ENCODE data around the gene USP6NL.
A peak's percentile ranks its signal among the peaks of the same experiment; 100 is the strongest.

USP6NL gene

DNA sequence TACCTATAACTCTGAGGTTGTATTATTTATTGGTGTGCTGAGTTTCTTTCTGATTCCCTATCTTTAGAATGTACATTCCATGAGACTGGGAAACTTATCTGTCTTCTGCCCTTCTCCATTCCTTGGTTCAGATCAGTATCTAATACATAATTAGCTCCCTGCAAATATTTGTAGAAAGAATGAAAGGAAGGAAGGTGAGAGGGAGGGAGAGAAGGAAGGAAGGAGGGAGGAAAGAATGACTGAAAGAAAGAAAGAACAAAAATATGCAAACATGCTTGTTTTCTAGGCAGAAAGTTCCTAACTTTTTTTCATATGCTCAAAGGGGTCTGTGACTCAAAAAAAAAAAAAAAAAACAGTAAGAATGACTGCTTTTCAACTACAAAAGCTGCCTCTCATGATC lies 3.9 kb upstream of the USP6NL start:
- DNase-seq = no peak

DNA sequence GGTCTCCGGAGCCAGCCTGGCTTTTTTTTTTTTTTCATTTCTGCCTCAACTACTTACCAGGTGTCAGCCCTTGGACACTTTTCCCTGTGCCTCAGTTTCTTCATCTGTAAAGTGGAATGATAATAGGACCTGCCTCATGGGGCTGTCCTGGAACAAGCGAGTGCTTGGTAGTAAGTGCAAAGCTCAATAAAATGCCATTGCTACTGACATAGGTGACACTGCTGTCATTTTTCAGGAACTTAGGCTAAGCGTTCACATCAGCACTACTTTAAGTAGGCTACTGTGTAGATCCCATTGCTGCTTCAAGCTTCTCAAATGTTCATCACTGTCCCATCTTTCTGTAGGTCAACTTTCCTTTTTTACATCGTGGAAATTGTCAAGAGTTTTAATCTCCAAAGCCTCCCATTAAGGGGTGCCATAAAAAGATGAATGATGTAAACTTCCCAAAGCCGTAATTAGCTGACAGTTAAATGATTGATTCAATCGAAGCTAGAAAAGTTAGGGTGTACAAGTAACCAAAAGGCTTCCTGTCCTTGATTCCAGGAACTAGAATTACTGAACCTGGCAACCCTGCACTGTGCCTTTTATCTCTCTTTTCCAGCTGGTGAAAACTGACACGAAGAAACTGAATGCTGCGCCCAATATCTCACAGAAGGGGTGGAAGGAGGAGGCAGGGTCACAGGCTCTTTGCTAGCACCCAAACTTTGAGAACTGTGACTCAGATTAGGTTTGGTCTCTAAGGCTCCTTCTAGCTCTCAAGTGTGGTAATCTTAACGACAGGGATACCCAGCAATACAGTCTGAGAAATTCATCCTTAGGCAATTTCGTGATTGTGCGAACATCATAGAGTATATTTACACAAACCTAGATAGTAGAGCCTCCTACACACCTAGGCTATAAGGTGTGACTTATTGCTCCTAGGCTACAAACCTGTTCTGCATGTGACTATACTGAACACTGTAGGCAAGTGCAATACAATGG lies 861 bp upstream of the USP6NL start:
- no peak for DNase-seq

DNA sequence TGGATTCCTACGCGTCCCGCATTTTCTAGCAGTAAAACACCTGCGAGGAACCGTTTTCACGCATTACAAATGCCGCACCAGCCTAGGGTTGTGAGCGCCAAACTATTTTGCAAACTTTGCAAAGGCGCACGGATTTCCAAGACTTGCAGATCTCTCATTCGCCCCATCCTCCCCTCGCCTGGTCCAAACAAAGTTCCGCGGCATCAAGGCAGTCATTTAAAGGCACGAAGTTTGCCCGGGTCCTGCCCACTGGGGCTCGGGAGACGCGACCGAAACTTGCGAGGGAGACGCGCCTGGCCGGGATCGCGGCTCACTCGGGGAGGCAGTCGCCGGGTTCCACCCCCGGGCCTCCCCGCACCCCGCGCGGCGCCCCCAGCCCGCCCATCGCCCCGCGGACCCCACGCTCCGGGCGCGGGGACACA lies 613 bp downstream of the USP6NL start:
- no peak for DNase-seq

DNA sequence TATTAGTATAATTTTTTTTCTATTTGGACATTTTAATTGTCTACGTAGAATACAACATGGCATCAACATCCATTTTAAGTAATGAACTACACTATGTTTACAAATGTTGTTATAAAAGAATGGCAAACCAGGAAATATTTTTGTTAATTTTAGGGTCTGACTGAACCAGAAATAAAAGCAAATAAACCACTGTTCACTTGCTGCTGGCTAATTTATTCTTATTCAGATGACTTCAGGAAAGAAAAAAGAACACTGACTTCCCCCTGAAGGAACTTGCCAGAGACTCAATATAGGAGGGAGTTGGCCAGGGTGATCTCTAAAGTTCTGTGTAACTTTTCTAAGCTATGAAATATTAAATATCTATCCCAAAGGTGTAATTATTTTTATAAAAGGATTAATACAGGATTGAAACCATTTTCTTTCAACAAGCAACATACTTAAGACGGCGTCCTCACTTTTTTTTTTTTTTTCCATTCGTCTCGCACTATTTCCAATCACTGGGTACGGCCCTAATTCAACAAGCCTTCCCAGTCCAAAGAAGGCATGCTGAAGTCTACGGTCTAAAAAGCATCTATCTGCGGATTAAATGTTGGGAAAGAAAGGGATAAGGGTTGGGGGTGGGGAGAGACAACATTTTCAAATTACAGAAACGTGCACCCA lies 1.2 kb downstream of the USP6NL start:
- DNase-seq = no peak

DNA sequence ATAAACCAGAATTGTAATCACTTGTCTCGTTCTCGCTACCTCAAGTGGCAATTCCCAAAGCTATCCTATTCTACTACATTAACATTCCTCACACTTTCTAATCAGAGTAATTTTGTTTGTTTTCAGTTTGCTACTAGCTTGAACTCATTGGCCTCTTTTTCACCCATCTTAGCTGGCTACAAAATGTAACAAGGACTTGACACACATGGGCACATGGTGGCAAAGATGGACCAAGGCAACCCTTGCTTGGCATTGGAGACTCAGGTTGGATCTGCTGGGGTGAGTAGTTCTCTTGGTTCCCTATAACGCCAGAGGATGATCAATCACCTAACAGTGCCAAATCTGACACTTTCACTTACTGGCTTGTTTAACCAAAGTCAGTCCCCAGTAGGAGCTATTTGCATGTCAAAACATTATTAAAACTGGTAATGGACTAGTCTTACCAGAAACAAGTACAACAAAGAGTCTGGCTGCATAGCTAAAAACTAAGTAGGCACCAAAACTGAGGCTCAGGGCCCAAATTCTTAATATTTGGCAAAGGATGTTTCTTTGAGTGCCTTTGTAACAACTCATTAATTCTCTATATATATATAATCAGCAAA lies 1.9 kb downstream of the USP6NL start:
- no peak for DNase-seq

DNA sequence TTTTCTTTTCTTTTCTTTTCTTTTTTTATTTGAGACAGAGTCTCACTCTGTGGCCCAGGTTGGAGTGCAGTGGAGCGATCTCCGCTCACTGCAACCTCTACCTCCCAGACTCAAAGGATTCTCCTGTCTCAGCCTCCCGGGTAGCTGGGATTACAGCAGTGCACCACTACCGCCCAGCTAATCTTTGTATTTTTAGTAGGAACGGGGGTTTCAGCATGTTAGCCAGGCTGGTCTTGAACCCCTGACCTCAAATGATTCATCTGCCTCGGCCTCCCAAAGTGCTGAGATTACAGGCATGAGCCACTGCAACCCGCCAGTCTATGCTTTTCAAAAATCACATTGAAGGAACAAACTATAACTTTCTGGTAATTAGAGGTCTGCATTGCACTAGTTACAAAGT lies 2.4 kb downstream of the USP6NL start:
- no peak for DNase-seq

DNA sequence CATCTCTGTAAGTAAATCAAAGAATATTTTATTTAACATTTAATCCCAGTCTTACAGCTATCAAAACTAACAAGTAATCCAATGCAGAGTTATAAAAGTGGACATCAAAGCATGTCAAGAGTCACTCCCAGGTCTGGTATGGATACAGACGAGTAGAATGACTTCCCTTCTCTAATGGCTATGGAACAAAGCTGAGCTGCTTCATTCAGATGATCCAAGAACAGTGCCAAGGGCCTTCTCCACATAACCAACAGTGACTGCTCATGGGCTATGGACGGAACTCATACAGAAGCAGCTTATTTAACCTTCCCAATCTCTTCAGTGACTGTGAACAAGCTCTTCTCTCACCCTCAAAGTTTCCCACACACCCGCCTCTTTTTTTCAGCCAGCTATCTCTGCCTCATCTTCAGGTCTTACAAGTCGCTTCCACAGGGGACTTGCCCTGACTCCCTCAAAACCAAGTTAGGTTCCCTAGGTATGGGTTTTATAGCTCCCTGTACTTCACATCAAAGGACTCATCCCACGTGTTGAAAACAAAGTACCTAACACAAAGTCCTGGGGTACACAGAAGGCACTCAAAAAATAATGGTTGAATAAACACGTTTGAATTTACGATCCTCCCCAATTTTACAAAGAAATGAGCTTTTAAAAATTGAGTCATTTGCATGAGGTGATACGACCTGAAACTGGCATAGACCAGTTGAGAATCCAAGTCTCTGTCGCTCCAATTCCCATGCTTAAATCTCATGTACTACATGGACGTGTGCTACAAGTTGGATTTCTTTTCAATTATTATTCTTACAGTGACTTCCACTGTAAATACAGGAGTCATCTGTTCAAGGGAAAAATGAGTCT lies 3.1 kb downstream of the USP6NL start:
- DNase-seq = no peak

DNA sequence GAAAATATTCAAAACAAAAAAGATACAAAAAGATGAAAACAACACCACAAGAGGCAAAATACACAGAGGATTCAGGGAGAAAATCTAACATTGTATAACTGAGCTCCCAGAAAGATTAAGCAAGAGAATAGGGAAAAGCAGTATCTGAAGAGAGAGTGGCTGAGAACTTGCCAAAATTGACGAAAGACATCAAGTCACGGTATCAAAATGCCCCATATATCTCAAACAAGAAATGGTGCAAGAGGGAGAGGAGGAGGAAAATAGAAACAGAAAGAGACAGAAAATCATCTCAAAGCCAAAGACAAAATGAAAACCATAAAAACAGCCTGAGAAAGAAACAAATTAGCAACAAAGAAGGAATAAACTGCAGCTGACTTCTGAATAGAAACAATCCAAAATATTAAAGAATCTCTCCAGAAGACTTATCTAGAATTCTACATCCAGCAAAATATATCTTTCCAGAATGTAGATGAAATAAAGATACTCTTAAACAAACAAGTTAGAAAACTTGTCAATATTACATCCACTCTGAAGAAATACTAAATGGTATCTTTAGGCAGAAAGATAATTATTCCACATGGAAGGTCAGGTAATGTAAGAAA lies 5.5 kb downstream of the USP6NL start:
- no peak for DNase-seq

DNA sequence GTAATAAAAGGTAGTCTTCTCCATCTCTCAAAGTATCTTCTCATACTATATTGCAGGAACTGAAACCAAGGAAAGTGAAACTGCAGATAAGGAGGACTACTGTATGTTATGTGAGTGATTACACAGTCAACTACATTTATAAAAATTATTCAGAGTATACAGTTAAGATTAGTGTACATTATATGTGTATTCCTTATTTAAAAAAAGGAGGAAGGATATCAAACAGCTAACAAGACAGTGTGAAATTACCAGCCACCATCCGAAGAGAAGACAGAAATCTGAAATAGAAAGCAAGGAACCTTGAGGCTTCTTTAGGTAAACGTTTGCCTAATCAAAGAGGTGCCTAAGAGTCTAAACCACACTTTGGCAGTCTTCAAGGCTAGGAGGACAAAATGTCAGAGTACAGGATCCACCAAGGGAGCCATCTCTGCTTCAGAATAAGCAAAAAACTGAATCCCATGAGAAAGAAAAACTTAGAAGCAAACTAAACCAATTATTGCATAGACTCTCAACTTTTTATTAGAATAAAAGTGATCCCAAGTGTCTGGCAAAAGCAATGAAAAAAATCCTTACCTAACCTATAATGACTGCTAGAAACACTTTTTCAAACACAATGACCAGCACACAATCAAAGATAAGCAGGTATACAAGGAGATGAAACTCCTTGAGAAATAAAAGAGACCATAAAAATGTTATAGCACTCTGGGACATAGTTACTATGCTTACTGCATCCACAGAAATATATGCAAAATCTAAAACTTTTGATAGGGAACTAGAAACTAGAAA lies 6.4 kb downstream of the USP6NL start:
- DNase-seq = no peak

DNA sequence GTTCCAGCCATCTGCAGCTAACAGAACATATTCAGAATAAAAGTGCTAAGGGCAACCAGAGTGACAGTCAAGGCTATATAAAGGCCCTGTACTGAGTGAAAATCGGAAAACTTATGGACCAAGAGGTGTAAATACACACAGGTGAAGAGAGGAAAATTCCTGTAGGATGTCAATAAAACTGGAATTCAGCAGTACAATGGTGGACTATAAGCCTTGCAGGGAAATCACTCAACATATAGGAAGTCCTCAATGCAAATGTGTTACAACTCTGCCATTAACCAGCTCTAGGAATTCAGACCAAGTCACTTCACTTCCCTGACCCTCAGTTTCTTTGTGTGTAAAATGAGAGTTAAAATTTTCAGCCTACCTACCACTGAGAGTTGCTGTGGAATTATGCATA lies 7.7 kb downstream of the USP6NL start:
- no peak for DNase-seq

DNA sequence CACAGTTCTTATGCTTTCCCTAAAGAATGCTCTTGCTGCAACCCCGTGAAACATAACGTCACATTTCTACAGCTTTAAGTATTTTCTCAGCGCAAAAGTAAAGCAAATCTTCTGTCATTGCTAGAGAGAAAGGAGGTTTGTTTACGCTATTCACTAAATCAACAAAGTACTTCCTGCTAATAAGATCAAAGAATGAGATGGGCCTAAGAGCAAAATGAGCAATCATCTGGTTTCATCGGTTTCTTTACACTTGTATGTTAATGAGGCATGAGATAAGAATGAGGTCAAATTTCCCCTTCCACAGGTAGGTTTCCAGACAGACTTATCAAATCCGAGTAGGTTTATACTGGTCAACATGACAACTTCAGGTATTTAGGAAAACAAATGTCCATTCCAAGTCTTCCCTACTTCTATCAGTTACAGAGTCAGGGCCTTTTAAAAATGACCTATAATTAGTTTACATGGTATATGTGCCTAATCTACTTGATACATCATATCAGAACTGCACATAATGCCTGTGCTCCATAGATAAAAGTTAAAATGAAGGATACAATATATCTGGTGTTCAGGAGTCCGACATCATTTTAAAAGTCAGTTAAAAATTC lies 8.4 kb downstream of the USP6NL start:
- DNase-seq = peak; percentile 31

DNA sequence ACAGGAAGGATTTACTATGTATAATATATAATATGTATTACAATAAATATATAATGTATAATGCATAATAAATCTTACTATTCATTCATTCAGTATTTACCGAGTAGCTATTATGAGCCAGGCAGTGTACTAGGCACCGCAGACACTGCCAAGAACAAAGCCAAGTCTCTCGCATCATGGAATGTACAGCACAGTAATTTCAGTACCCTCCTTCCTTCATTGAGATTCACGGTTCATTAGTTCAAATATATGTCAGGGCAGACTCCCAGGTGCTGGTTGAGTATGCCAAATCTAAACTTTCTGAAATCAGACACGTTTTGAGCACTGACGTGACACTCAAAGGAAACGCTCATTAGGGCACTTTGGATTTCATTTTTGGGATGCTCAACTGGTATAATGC lies 9.1 kb downstream of the USP6NL start:
- DNase-seq = no peak

DNA sequence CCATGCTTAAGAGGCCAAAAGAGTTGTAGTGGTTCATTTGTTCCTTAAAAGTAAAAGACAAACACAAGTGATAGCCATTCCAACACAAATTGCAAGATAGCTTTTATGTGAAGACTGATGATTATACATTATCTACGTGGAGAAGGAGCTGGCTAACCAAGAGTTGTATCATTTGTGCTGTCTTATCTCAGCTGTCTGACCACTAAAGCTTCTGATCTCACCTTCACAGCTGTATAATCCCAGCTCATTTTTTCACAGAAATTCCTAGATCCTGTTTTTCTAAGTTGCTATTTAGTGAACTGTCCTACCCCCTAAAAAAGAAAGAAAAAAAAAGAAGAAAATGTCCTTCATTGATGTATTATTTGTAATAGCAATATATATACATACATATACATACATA lies 9.8 kb downstream of the USP6NL start:
- DNase-seq = no peak

DNA sequence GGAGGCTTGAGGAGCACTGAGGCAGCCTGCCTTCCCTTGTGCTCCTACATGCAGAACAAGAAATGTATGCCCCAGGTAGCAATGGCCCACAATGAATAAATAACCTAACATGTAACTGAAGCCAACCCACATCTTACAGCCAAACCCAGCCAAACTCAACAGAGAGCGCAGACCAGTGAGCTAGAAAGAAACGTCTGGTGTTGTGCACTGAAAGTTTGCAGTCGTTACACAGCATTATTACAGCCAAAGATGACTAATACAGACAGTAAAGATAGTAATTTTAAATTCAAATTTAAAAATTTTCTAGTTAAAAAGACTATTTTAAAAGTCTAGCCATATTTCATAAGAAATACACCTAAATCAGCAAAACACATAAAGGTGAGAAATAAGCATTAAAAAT lies 11.2 kb downstream of the USP6NL start:
- DNase-seq = no peak

DNA sequence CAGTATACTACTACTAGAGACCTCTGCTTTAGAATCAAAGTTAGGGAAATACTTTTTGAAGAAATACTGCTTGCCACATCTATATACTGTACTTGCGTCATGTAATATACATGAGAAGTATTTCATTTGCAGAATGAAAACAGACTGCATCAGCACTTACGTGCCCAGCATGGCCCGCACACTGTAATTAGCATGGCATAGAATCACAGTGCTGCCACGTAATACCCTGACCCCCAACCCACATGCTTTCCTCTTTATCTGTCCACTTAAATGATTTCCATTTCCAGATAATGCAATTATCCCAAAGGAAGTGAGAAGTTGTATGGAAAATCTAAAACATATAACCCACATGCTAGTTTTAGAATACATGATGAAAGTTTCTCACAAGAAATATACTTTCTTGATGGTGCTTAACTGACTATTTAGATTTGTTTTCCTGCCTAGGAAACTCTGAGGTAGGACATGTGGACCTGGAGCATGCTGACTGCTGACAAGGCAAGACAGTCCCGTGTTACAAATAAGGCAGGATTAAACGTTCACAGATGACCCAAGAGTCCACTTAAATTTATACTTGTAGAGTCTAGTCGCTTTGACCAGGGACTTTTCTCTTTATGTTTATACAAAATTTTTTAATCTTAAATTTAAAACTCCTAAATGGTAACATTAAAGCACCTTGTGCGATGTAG lies 12.6 kb downstream of the USP6NL start:
- DNase-seq = no peak

DNA sequence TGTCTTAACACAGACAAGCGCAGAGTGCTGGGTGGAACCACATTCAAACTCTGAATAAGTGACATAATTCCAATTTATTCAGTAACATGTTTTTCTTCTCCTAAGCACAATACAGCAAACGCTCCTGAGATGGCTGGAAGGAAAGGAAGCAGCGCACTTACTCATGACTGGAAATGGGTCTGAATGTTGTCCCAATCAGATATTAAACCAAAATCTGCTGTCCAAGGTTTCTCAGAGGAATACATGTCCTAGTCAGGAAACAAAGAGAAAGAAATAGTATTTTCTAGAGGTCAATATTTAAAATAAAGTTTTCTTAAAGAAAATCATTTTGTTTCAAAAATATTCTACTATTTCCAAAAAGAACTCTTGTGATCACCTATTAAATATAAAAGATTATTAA lies 14.0 kb downstream of the USP6NL start:
- DNase-seq = no peak

DNA sequence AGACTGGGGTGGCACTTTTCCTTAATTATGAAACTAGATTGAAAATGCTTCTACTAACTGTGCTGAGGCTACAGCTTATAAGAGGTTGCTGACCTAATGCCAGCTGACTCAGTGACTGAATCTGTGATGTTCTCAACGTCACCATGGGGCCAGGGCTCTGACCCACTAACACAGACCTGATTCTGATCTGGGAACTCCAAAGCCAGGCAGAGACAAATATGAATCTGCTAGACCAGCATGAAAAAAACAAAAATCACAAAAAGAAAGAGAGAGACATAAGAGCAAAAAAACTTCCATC lies 16.1 kb downstream of the USP6NL start:
- DNase-seq = no peak

DNA sequence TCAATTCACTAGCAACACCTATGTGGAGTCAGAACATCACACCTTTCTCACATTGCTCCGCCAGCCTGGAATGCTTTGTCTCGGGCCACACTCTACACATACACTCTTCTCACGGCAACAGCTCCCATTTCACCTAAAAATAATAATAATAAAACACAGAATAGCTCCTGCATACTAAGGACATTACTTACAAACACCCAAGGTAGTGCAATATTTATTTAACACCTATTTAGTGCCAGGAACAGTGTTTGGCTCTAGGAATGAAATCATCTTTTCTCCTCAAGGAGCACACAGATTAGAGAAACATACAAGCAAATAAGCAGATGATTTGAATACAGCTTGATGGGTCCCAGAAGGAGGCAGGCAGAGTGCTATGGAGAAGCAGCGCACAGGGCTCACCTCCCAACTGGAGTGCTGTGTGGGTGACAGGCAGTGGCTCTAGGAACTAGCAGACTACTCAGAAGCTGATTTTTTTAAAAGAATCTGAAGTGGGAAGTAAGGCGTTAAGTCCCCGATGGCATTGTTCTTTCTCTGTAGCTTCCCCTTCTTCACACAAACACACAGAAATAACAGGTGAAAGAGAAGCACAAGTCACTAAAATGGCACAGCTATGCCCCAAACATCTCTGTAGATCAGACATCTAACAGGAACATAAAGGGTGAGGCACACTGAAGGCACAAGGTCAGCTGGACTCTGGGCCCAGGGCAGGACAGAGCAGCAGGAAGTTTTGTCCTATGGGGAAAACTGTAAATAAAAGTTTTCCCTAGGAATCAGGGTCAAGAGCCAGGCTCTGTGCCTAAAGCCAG lies 16.7 kb downstream of the USP6NL start:
- no peak for DNase-seq

DNA sequence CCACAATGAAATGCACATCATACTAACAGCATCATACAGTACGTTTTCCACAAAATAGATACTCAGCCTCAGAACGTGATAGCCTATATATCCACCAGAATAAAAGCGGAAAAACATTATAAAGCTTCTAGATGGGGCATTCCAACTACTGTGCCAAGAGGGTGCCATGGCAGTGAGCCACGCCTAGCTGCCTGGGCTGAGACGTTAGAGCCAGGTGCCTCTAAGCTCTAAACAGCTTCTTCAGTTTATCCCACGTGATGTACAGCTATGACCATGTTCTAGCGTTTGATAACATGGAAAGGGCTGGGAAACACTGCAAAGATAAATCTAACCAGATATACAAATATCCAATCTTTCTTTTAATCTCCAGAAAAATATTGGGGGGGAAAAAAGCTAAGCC lies 17.8 kb downstream of the USP6NL start:
- DNase-seq = no peak

DNA sequence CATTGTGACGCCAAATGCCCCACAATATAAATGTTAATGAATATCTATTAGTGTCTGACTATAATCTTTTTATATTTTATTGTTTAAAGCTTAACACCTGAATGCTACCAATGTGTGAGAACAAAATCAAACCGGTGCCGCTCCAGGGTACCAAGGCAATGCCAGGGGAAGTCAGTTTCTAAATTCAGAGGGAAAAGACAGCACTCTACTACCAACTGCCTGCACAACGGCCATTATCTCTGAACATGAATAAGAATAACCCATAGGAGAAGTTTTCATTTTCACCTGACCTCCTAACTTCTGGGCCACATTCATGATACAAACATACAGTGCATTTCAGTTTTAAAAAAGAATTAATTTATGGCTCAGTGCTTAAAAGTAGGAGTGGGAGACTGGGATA lies 21.7 kb downstream of the USP6NL start:
- no peak for DNase-seq

All from NCI-H748 treated with DMSO at 0.1 percent for 48 hours (cell line).